SU-DHL-6 (cell line): ENCODE measurements around the gene EGFL7.
A peak's percentile ranks its signal among the peaks of the same experiment; 100 is the strongest.

Experiments used
- H2AFZ ChIP-seq: fragments of 200-600 bp; sonication (generic); 2 replicates; pipeline ENCODE4 v1.6.1; 2014; ENCODE audit warnings: low read depth, mild to moderate bottlenecking, moderate library complexity, mixed read lengths, antibody characterized with exemption, low read length; ENCODE audit not compliant: severe bottlenecking
- H3F3A ChIP-seq: fragments of 200-600 bp; shearing (Covaris generic); 2 replicates; pipeline ENCODE4 v1.6.0; 2016; ENCODE audit warnings: antibody characterized with exemption, mild to moderate bottlenecking; ENCODE audit not compliant: insufficient read depth
- H3K27ac ChIP-seq: fragments of 200-600 bp; sonication (generic); 2 replicates; pipeline ENCODE4 v1.5.1; 2016; ENCODE audit warnings: low read depth, mild to moderate bottlenecking, low read length, moderate library complexity, mixed read lengths
- H3K27me3 ChIP-seq: fragments of 200-600 bp; sonication (generic), shearing (Covaris generic); 2 replicates; pipeline ENCODE4 v1.6.0; 2014; ENCODE audit warnings: mild to moderate bottlenecking, low read length
- H3K36me3 ChIP-seq: fragments of 200-600 bp; sonication (generic); 2 replicates; pipeline ENCODE4 v1.6.1; 2014; ENCODE audit warnings: mild to moderate bottlenecking, low read length, mixed read lengths
- H3K4me2 ChIP-seq: fragments of 300-600, 200-600 bp; shearing (Covaris generic), sonication (generic); 2 replicates; pipeline ENCODE4 v1.6.0; 2014; ENCODE audit warnings: low read length, low read depth, mild to moderate bottlenecking; ENCODE audit not compliant: poor library complexity, severe bottlenecking
- H3K4me3 ChIP-seq: fragments of 200-600 bp; sonication (generic); 2 replicates; pipeline ENCODE4 v1.5.1; 2014; ENCODE audit warnings: antibody characterized with exemption, low read length, mild to moderate bottlenecking, mixed read lengths; ENCODE audit not compliant: insufficient read depth, poor library complexity, severe bottlenecking
- H3K79me2 ChIP-seq: fragments of 200-600 bp; sonication (generic); 2 replicates; pipeline ENCODE4 v1.6.1; 2014; ENCODE audit warnings: mild to moderate bottlenecking, low read length, moderate library complexity; ENCODE audit not compliant: insufficient read depth
- H3K9ac ChIP-seq: fragments of 200-600 bp; sonication (generic); 2 replicates; pipeline ENCODE4 v1.7.0; 2014; ENCODE audit warnings: mild to moderate bottlenecking, low read length
- H3K9me2 ChIP-seq: fragments of 200-600 bp; sonication (generic); replicated peaks from 2 replicates; pipeline ENCODE4 v1.6.1; 2014; ENCODE audit warnings: low read length; ENCODE audit not compliant: insufficient read depth
- H3K9me3 ChIP-seq: fragments of 200-600 bp; sonication (generic); 2 replicates; pipeline ENCODE4 v1.6.1; 2014; ENCODE audit warnings: low read length, mixed read lengths; ENCODE audit not compliant: insufficient read depth
- H4K20me1 ChIP-seq: fragments of 200-600 bp; sonication (generic); 2 replicates; pipeline ENCODE4 v1.6.1; 2014; ENCODE audit warnings: low read depth, mild to moderate bottlenecking, antibody characterized with exemption, low read length, moderate library complexity, mixed read lengths
- EZH2phosphoT487 ChIP-seq: fragments of 200-600 bp; sonication (generic), shearing (Covaris generic); conservative IDR thresholded peaks from 2 replicates; pipeline ENCODE4 v1.6.1; 2018; ENCODE audit warnings: mild to moderate bottlenecking, antibody characterized with exemption, low read length, moderate library complexity, mixed read lengths
- TF ChIP-seq, protein P1 (sequence below): fragments of 200-600 bp; sonication (generic); IDR thresholded peaks from one replicate; pipeline ENCODE4 v1.5.1; 2017; ENCODE audit warnings: antibody characterized with exemption, mild to moderate bottlenecking, low read length, moderate library complexity; ENCODE audit not compliant: insufficient read depth, poor library complexity, severe bottlenecking

The EGFL7 gene

DNA sequence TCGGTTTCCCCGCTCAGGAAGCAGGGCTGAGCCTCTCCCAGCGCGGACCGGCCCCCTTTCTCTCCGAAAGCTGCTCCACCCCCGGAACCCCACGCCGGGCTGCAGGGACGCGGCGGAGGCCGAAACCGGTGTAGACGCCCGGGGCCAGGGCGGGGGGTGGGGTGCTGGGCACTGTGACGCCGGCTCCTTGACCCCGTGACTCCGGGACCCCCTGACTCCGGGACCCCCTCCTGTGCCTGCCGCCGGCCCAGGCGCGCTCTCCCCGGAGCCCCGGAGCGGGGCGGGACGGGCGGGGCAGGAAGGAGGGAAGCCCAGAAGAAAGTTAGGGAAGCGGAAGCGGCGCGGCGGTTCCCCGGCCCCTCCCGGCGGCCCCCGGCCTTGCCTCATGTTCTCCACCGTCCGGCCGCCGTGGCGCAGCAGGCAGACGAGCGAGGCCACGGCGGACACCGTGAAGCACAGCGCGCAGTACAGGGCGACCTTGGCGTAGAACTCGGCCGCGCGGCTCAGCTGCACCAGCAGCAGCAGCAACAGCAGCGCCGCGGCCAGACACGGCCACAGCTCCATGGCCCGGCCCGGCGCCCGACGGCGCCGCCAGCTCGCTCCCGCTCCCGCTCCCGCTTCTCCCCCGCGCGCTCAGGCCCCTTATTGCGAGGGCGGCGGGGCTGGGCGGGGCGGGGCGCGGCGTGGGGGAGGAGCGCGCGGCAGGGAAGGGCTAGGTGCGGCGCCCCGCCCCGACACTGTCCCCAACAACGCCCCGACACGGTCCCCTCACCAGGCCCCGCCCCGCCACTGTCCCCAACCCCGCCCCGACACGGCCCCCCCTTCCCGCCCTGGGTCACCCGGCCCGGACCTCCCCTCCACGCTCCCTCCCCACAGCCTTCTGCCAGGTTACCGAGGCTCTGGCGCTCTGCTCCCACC is 24.3 kb downstream of the EGFL7 start, which contains the start of gene AGPAT2:
Gene AGPAT2 (minus strand): TSS at position 664 of the 918 bp plus-strand sequence. CDS start 100 bp downstream, at position 564.
- peak within 1 kb of the TSS; percentile 50 for H3K9ac ChIP-seq
- H3K36me3 ChIP-seq: no peaks in the 10 kb centered on the region
- no peaks in the 10 kb centered on the region; the same call in 1 of the 2 replicates for H3F3A ChIP-seq
- peak within 1 kb of the TSS; percentile 68 for H2AFZ ChIP-seq
- H3K9me2 ChIP-seq: no peaks in the 10 kb centered on the region
- no peaks in the 10 kb centered on the region for H3K27me3 ChIP-seq
- no peaks in the 10 kb centered on the region for H4K20me1 ChIP-seq
- TF ChIP-seq, protein P1, sequence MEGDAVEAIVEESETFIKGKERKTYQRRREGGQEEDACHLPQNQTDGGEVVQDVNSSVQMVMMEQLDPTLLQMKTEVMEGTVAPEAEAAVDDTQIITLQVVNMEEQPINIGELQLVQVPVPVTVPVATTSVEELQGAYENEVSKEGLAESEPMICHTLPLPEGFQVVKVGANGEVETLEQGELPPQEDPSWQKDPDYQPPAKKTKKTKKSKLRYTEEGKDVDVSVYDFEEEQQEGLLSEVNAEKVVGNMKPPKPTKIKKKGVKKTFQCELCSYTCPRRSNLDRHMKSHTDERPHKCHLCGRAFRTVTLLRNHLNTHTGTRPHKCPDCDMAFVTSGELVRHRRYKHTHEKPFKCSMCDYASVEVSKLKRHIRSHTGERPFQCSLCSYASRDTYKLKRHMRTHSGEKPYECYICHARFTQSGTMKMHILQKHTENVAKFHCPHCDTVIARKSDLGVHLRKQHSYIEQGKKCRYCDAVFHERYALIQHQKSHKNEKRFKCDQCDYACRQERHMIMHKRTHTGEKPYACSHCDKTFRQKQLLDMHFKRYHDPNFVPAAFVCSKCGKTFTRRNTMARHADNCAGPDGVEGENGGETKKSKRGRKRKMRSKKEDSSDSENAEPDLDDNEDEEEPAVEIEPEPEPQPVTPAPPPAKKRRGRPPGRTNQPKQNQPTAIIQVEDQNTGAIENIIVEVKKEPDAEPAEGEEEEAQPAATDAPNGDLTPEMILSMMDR: no peak
- no peak for TF ChIP-seq EZH2phosphoT487
- no peaks in the 10 kb centered on the region for H3K9me3 ChIP-seq
- no peaks in the 10 kb centered on the region for H3K79me2 ChIP-seq
- H3K4me2 ChIP-seq: peak within 1 kb of the TSS; percentile 50
- peak within 1 kb of the TSS; percentile 50 for H3K4me3 ChIP-seq
- H3K27ac ChIP-seq: no peak within 1 kb of the TSS

DNA sequence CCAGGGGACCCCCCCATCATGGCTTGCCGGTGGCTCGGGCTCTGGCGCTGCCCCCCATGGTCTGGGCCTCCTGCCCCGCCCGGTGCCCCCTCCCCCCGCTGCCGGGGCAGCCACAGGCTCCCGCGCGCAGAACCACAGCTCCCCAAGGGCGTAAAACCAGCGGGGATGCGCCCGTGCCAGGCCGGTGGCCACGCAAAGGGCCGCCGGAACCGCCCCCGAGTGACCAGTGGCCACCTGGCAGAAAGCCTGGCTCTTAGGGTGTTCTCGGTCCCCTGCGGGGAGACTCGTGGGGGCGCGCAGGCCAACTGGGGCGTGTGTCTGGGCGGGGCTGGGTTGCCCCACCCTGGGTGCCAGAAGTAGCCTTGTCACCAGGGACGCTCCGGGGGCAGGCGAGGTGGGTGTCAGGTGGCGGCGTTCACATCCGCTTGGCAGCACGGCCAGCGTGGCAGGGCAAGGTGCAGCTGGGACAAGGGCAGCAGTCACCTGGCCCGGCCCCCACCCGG is 25.1 kb downstream of the EGFL7 start:
- Histone ChIP-seq H4K20me1 (no peaks in the 10 kb centered on the region), H3K36me3 (no peaks in the 10 kb centered on the region), H3K9me3 (no peaks in the 10 kb centered on the region), H3K27me3 (no peaks in the 10 kb centered on the region), H2AFZ (no peak overlapping the region), H3K4me2 (peak overlapping the region; percentile 16), H3K27ac (no peak overlapping the region), H3K9me2 (no peaks in the 10 kb centered on the region), H3F3A (no peaks in the 10 kb centered on the region; the same call in 1 of the 2 replicates), H3K9ac (no peak overlapping the region), H3K79me2 (no peaks in the 10 kb centered on the region), H3K4me3 (no peak overlapping the region)
- TF ChIP-seq, protein P1: no peak
- no peak for TF ChIP-seq EZH2phosphoT487

DNA sequence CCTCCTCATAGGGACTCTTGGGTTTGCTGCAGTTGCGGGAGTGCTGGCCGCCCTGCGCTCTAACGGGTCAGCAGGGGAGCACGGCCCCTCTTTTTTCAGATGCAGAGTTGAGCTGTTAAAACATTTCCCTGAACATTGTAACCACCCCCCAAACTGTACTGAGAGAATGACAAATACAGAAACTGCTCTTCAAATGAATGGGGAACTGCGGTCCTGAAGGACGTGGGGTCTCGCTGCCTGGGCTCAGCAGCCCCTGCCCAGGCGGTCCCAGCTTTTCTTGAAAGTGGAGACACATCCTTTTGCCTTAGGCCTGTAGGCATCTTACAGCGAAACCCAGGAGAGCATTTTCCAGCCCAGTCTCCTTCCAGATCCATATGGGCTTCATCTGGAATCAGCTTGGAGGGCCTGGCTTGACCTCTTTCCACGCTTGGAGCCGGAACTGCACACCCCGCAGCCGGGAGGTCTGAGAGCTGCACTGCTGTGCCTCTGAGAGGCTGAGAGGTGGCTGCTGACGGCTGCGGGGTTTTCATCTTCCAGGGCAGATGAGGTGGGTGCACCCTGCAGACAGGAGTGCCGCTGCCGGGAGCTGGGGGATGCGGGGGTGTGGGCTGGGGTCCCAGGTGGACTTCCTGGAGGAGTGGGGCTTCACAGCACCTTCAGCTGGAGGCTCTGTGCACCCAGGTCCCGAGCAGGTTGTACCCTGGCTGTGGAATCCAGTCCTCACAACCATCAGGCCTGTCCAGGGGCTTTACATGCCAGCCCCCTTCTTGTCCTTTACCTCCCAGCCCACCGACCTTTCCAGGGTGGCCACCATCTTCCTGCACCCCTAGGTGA is 25.8 kb downstream of the EGFL7 start:
- Histone ChIP-seq H3K4me3 (no peak overlapping the region), H2AFZ (no peak overlapping the region), H3K4me2 (no peak overlapping the region), H3F3A (no peaks in the 10 kb centered on the region; the same call in 1 of the 2 replicates), H4K20me1 (no peaks in the 10 kb centered on the region), H3K79me2 (no peaks in the 10 kb centered on the region), H3K9me3 (no peaks in the 10 kb centered on the region), H3K9me2 (no peaks in the 10 kb centered on the region), H3K36me3 (no peaks in the 10 kb centered on the region), H3K27ac (no peak overlapping the region), H3K9ac (no peak overlapping the region), H3K27me3 (no peaks in the 10 kb centered on the region)
- TF ChIP-seq, protein P1: no peak
- TF ChIP-seq EZH2phosphoT487: no peak
